NCI-H146 (cell line): ENCODE results near the gene TCF12.
A peak's percentile ranks its signal among the peaks of the same experiment; 100 is the strongest.

Source experiments
- DNase-seq: peaks from one replicate; lab custom pipeline; 2025; lab: John Stamatoyannopoulos, UW

Gene TCF12

GRCh38 chr15:57320631-57321220 lies 402.3 kb downstream of the TCF12 start:
- no peak for DNase-seq

GRCh38 chr15:57321485-57321884 lies 403.0 kb downstream of the TCF12 start:
- DNase-seq, result no peak

- DNase-seq, result peak; percentile 97
These were observed 403.6 kb downstream of the TCF12 start for GRCh38 chr15:57321973-57322601.

- DNase-seq, result peak; percentile 32
These were observed 404.3 kb downstream of the TCF12 start for GRCh38 chr15:57322602-57323250.

DNA sequence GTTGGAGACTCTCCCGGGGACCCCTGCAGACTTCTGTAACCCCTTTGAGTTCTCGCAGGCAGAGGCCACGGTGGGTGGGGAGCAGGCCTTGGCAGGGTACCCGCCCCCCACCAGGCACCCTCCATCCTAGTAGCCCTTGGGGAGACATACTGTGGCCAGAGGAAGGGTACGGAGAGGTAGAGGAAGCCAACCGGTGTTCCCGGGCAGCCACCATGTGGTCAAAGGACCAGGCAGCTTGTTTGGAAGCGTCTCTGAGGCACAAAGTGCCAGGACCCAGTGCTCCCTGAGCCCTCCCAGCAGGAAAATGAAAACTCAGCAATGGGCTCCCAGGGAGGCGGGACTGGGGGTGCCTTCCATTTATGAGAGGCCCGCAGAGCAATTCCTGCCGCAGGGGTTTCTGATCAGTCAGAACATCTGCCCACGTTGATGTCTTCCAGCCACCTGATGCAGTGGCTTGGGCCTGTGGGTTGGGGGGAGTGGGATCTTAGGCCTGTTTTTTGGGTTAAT lies 404.9 kb downstream of the TCF12 start:
- DNase-seq, result no peak

- peak; percentile 89 for DNase-seq
These were observed 405.6 kb downstream of the TCF12 start for GRCh38 chr15:57323806-57324589.

DNA sequence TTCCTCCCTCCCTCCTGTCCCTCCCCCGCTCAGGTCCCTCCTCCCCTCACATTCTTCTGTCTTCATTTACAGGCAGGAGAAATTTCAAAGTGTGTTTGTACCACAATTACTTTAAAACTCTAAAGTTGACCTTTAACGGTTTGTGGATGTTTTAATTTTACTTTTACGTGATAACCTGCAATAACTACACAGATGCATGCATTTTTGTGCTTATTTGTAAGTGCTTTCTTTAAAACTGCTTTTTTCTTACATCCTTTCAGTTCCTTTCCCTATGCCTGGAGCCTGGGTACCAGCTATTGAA lies 406.1 kb downstream of the TCF12 start:
- DNase-seq, result no peak

DNA sequence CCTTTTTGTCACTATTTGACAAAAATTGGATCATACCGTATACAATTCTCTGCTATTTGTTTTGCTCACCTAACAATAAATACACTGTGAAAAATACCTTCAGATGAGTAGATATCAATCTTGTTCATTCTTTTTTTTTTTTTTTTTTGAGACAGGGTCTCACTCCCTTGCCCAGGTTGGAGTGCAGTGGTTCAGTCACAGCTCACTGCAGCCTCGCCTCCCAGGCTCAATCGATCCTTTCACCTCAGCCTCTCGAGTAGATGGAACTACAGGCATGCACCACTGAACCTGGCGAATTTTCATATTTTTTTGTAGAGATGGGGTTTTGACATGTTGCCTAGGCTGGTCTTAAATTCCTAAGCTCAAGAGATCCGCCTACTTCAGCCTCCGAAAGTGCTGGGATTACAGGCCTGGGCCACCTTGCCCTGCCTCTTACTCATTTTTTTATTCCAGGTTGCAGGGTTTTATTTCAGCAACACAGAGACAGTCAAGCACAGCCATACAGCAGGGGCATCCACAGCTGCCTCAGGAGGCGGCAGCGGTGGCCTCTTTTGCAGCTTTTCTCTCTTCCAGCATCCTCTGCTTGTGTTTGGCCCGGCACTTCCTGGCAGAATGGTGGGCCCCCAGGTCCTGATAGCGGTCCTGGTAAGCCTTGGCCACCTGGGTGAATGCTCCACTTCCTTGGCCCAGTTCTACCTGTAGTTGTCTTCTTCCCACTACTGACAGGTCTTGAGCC lies 406.7 kb downstream of the TCF12 start:
- no peak for DNase-seq

DNA sequence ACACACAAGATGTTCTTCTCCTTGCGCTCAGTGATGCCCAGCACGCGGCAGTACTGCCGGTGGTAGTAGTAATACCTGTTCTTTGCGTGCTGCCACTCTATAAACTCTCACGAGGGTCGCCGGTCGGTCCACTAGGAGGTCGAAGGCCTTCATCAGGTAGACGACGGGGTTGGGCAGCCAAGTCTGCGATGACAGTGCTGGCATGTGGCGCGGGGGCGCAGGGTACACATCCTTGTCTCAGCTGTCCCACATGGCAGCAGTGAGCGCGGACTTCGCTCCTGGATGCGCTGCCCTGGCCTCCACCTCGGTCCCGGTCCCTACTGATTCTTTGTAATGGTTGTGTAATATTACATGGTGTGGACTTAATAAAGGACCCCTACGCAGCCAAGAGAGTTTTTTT lies 407.8 kb downstream of the TCF12 start:
- DNase-seq, result no peak

DNA sequence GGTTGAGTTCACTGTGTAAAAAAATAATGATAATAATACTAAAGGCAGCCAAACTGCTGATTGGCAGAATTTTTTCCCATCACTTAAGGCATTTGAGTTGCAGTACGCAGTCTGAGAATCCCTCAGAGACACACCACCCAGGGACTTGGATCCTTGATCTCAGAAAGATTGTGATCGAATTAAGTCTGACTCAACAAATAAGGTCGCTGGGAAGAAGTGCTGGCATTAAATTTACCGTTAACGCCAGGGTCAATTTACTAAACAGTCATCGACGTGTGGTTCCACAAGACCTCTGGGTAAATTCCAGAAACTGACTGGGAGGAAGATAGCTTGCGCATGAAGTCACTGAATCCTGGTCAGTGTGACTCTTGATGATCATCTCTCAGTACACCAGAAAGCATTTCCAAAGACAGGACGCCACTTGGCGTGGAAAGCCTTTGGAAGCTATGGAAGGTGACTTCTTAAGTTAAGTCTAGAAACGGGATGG lies 409.6 kb downstream of the TCF12 start:
- DNase-seq, result no peak

- DNase-seq, result no peak
These were observed 410.0 kb downstream of the TCF12 start for GRCh38 chr15:57328479-57328878.

GRCh38 chr15:57328897-57329296 lies 410.5 kb downstream of the TCF12 start:
- DNase-seq, result no peak

- DNase-seq, result no peak
These were observed 411.3 kb downstream of the TCF12 start for GRCh38 chr15:57329582-57330367.

GRCh38 chr15:57330619-57331340 lies 412.3 kb downstream of the TCF12 start:
- DNase-seq, result no peak

DNA sequence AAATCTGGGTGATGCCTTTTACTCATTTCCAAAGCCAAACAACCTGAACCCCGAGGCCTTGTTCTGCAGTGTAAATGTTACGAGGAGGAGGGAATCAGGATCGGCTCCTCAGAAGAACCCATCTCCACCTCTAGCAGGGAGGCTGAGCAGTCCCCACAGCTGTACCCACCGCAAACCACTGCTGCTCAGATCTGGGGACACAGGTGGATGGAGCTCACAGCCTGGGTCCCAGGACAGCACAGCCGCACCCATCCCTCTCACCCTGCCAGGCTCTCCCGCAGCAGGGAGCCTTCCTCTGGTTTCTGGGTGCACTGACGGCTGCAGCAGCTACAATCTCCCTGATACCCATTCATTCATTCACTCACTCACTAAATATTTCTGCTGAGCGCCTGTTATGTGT lies 413.9 kb downstream of the TCF12 start:
- no peak for DNase-seq

GRCh38 chr15:57333487-57333886 lies 415.0 kb downstream of the TCF12 start:
- no peak for DNase-seq

GRCh38 chr15:57334257-57334656 lies 415.8 kb downstream of the TCF12 start:
- no peak for DNase-seq

DNA sequence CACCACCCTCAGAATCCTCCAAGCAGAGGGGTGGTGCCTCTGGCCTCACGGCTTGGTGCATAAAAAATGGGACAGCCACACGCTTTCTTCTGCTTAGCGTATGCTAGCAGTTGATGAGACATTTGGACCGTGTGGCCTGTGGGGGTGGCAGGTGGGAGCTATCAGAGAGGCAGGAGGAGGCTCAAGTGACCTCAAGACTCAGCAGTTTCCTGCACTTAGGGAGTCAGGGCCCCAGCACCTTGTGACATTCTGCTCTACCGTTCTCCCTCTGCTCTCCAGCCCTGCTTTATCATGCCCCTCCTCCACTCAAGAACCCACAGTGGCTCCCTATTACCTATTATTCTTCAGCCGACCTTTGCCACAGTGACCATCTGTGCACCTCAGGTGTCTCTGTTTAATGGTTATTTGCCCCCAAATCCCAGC lies 416.9 kb downstream of the TCF12 start:
- DNase-seq, result no peak

DNA sequence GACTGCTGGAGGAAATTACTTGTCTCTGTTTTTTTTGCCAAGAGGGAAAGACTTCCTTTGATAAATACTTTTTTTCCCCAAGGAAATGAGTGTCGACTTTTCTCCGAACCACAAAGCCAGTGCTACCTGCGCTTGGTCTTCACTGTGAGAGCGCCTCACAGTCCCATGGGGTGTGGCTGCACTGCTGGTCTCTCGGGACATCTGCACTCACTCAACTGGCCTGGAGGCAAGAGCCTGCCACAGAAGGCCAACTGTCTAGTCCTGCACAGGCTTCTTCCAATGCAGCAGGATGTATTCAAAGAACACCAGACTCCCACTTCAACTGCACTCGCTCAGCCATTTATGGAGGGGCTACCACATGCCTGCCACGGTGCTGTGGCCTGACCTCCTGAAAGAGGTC lies 417.3 kb downstream of the TCF12 start:
- no peak for DNase-seq

DNA sequence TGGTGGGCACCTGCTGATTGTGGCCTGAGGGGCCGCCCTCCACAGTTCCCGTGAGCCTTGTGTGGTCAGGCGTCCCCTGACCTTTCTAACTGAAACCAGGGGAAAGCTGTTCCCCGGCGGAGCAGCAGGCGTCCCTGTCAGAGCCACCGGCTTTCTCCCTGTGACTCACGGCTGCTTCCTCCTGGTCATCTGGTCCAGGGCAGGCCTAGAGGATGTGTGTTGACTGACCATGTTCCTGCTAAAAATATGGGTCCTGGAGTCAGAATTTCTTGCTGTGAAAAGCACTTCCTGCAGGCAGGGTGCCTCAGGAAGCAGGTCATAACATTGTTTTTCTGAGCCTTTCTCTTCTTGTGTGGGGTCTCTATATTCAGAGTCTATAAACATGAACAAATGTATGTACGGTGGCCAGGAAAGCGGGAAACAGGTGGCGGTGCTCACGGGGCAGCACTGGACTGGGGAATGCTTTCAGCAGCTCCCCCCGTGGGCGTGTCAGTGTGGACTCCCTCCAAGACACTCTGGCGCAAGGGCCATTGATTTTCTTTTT lies 419.5 kb downstream of the TCF12 start:
- DNase-seq, result peak; percentile 48
